ENCODE data around the gene NMB. TPM values are rescaled to one million over a fixed set of nuclear protein-coding genes. Genes with fewer than 3 reads are reported as not detected.

NMB gene
- total RNA-seq, 4 donors from 2014 or later = 12.9 to 43.4 (median 23.5) TPM

GRCh38 chr15:84611631-84612030 is 46.4 kb downstream of the NMB start:
- H3K27ac ChIP-seq = no peak overlapping the region
- H3K4me1 ChIP-seq = peaks cover 0 to 9% of the 10 kb centered on the region in 2 donors
- H3K4me3 ChIP-seq (replicated peaks in 1 of 3) = no peak overlapping the region
- no peaks in the 10 kb centered on the region for H3K9me3 ChIP-seq
- no peaks in the 10 kb centered on the region for H3K27me3 ChIP-seq
- 97 to 99% methylated on average over 7 of the region's 7 CpGs for WGBS, 2 donors
- no peak for TF ChIP-seq CTCF (IDR thresholded peaks at IDR 0.05)
- no peak for TF ChIP-seq POLR2A (IDR thresholded peaks at IDR 0.05)
- intact Hi-C loops (cut with DNase I) = no loop called here
- DNase-seq = no peak
- peaks cover 0 to under 1% of the 10 kb centered on the region in 2 donors for H3K36me3 ChIP-seq

- DNase-seq = no peak
- intact Hi-C loops (cut with DNase I) = no loop called here
- Histone ChIP-seq H3K27ac (no peak overlapping the region), H3K27me3 (no peaks in the 10 kb centered on the region), H3K4me1 (peaks cover 0 to under 1% of the 10 kb centered on the region in 2 donors), H3K4me3 (replicated peaks in 1 of 3) (no peak overlapping the region), H3K9me3 (no peaks in the 10 kb centered on the region), H3K36me3 (peaks cover 0 to 6% of the 10 kb centered on the region in 2 donors)
- WGBS, 2 donors = 83 to 85% methylated on average over 11 of the region's 11 CpGs
- TF ChIP-seq CTCF (IDR thresholded peaks at IDR 0.05) = no peak
- no peak for TF ChIP-seq POLR2A (IDR thresholded peaks at IDR 0.05)
These were observed 48.0 kb downstream of the NMB start for GRCh38 chr15:84609818-84610525.

- intact Hi-C loops (cut with DNase I) = no loop called here
- DNase-seq = no peak
- H3K27me3 ChIP-seq = no peaks in the 10 kb centered on the region
- no peak for TF ChIP-seq POLR2A (IDR thresholded peaks at IDR 0.05)
- 50 to 73% methylated on average over 1 of the region's 1 CpG for WGBS, 2 donors
- H3K27ac ChIP-seq = no peak overlapping the region
- H3K9me3 ChIP-seq = no peaks in the 10 kb centered on the region
- peaks cover 0 to 6% of the 10 kb centered on the region in 2 donors for H3K36me3 ChIP-seq
- H3K4me1 ChIP-seq = no peaks in the 10 kb centered on the region
- no peak overlapping the region for H3K4me3 ChIP-seq (replicated peaks in 1 of 3)
These were observed 49.2 kb downstream of the NMB start for GRCh38 chr15:84608707-84609284.

GRCh38 chr15:84606653-84607120 is 51.3 kb downstream of the NMB start:
- intact Hi-C loops (cut with DNase I) = no loop called here
- DNase-seq = no peak
- no peak overlapping the region for H3K4me3 ChIP-seq (replicated peaks in 1 of 3)
- peaks cover 0 to 6% of the 10 kb centered on the region in 2 donors for H3K36me3 ChIP-seq
- peaks cover 0 to 5% of the 10 kb centered on the region in 2 donors for H3K4me1 ChIP-seq
- no peak for TF ChIP-seq CTCF (IDR thresholded peaks at IDR 0.05)
- TF ChIP-seq POLR2A (IDR thresholded peaks at IDR 0.05) = no peak
- H3K27ac ChIP-seq = no peak overlapping the region
- H3K9me3 ChIP-seq = no peaks in the 10 kb centered on the region
- 89 to 90% methylated on average over 8 of the region's 8 CpGs for WGBS, 2 donors
- H3K27me3 ChIP-seq = no peaks in the 10 kb centered on the region

- 63 to 67% methylated on average over 2 of the region's 2 CpGs for WGBS, 2 donors
- H3K4me3 ChIP-seq (replicated peaks in 1 of 3) = no peak overlapping the region
- intact Hi-C loops (cut with DNase I) = no loop called here
These were observed 52.5 kb downstream of the NMB start for GRCh38 chr15:84605554-84605882.

More at GRCh38 chr15:84605554-84605882, 52.5 kb downstream of the NMB start:
- no peaks in the 10 kb centered on the region for H3K9me3 ChIP-seq
- H3K27ac ChIP-seq = no peak overlapping the region
- TF ChIP-seq POLR2A (IDR thresholded peaks at IDR 0.05) (no peak), CTCF (IDR thresholded peaks at IDR 0.05) (no peak)
- DNase-seq = no peak
- H3K4me1 ChIP-seq = peaks cover 5 to 8% of the 10 kb centered on the region in 2 donors
- peaks cover 0 to 6% of the 10 kb centered on the region in 2 donors for H3K36me3 ChIP-seq
- no peaks in the 10 kb centered on the region for H3K27me3 ChIP-seq

Other genes starting within 250 kb of the NMB start
- 10 to 100 TPM in 2 of 4 donors, 1 to 10 TPM in 2; 9.1 to 22.7 (median 11.7) TPM for gene ZSCAN2, start 57.2 kb downstream of the NMB start, total RNA-seq
- gene WDR73, start 3.9 kb downstream of the NMB start, total RNA-seq = 10 to 100 TPM; 37.5 to 63.3 (median 41.1) TPM
- gene SEC11A, start 57.9 kb upstream of the NMB start, total RNA-seq = 100 to 1,000 TPM; 170 to 304 (median 182) TPM
- 10 to 100 TPM; 18.3 to 28.0 (median 21.2) TPM for gene ZNF592, start 90.4 kb upstream of the NMB start, total RNA-seq
- gene ALPK3, start 159.2 kb upstream of the NMB start, total RNA-seq = 10 to 100 TPM in 1 of 4 donors, 1 to 10 TPM in 3; 5.8 to 10.4 (median 7.4) TPM
- gene SLC28A1, start 226.5 kb upstream of the NMB start, total RNA-seq = not detected

Data from thyroid gland (tissue), 4 donors.